Kasumi-1 (cell line): ENCODE measurements around the gene DIO3.

Experiments
- DNase-seq, 2 experiments: peaks; one replicate each; lab custom pipeline; 2025; lab: John Stamatoyannopoulos, UW

Gene DIO3

DNA sequence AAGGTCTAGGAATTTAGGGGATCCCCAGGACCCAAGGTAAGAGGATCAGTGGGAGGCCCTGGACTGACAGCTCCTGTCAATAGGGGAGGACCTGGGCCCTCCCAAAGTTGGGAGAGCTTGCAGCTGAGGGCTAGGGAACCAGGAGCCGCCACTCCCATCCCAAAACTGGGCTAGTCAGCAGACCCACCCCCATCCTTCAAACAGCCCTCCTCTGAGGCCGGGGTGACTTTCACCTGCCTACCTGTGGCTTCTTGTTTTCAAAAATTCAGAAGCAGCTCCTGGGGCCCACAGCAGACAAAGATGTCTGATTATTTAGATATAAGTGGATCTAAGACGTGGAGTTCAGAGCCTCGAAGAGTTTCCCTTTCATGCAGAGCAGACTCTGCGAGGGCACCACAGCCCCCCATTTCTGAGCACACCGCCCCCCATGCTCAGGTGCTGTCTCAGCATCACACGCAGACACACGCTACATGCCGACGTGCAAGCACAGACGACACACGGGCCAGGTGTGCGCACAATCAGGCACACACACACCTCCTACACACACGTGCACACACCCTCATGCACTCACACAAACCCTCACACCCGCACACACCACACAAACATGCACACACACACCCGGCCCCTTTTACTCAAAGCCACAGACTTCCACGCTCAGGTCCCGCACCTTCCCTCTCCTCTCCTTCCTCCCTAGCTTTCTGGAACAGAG, 21.9 kb downstream of the DIO3 start:
- DNase-seq: no peak

DNA sequence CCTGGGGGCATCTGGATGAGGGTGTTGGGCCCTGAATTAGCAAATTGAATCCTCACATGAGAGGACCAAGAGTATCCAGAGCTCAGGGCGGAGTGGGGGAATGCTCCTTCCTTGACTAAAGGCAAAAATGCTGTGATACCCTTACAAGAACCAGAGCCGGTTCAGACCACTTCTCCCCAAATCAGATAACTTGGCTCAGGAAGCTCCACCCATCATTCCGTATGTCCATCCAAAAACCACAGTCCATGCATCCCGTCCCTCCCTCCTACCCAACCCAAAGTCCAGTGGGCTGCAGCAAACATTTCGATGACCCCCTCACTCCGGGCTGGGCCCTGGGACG, 22.4 kb downstream of the DIO3 start:
- DNase-seq: no peak

DNA sequence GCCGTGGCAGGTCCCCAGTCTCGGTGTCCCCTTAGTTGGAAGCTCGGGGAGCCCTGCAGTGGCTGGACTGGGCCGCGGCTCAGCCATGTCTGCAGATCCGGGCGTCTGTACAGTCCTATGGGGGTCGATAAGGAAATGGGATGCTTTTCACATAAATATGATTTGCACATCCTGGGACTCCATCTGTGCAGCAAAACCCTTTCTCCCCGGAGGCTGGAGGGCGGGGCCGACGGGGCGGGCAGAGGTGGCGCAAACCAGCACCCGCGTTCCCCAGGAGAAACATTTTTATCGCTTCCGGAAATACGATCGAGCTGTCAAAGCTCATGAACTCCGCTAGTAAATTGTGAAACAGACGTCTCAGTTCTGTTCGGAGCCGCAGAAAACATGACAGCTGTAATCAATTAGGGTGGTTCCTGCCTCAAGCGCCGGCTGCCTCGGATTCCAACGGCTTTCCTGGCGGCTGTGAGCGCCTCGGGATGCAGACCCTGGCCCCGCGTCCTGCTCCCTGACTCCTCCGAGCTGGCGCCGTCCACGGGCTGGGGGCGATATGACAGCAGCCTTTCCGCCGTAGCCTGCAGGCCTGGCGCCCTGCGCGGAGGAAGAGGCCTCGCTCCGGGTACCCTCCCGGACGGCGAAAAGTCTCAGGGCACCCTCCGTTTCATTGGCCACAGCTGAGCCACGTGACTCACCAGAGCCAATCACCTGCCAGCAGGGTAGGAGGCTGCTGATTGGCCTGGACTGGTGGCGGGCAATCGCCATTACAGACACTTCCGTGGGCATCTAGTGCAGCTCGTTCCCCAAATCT, 23.0 kb downstream of the DIO3 start:
- DNase-seq: no peak

DNA sequence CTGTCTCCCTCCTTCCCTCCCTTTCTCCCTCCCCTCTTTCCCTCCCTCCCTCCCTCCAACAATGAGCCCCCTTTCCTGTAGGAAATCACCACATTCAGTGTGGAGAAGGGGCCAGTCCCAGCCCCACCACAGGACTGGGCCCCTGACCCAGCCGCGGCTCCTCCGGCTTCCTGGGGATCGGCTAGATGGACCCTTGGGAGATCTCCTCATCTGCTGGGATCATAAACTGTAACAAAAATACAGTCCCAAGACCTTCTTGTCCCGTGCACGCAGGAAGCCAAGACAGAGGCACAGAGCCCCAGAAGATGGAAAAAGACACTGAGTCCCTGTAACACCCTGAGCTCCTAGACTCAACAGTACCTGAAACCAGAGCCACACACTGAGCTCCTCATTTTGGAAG, 23.9 kb downstream of the DIO3 start:
- DNase-seq: no peak

DNA sequence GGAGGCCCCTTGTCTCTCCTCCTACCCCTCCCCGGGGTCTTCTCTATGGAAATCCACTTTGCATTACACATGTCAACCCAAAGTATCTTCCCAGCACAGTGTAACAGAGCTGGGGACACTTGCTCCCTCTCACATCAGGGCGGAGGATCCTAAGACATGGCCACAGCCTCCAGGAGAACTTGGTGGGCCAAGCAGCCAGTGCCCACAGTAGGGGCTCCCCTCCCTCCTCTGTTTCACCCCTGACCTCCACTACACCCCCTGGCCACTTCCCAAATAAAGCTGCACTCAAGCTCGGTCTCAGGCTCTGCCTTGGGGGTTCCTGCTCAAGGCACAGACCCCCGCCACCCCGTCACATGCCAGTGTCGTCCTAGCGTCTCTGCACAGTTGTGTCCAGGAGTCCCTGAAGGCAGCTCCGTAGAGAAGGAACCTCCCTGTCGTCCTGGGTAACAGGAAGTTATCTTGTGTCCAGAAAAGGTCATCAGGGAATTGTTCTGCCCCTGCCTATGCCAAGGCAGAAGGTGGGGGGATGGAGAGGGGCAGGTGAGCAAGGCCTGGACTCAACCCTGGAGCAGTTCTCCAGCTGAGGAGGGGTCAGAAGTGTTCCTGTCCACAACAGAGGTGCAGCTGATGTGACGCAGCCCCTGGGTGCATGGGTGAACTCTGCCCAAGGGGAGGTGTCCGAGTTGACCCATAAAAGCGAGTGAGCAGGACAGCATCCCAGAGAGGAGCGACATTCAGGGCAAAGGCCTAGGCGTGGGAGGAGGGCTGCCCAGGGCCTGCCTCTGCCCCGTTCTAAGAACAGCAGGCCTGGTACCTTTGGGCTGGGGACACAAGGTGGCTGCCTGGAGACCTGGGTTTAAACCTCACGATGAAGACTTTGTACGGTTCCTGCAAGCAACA, 25.5 kb downstream of the DIO3 start:
- no peak for DNase-seq

DNA sequence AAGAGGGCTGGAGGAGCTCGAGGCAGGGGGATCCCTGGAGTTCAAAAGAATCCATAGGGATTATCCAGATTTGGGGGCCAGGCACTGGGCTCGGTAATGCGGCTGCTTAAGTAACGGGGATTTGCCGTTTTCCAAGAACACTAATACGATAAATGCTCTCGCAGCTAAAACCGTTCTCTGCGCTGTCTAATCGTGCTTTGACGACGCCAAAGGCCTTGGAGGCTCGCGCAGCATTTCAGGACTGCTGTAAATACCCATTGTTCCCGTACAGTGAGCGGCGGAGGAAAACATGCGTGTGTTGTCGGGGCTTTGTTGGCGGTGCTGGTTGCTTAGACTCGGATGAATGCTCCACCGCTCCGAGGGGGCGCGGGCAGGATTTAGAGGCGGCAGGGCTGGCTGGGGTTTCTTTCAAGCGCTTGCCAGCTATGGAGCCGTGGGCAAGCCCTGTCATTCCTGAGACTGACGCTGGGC, 26.2 kb downstream of the DIO3 start:
- DNase-seq: no peak

DNA sequence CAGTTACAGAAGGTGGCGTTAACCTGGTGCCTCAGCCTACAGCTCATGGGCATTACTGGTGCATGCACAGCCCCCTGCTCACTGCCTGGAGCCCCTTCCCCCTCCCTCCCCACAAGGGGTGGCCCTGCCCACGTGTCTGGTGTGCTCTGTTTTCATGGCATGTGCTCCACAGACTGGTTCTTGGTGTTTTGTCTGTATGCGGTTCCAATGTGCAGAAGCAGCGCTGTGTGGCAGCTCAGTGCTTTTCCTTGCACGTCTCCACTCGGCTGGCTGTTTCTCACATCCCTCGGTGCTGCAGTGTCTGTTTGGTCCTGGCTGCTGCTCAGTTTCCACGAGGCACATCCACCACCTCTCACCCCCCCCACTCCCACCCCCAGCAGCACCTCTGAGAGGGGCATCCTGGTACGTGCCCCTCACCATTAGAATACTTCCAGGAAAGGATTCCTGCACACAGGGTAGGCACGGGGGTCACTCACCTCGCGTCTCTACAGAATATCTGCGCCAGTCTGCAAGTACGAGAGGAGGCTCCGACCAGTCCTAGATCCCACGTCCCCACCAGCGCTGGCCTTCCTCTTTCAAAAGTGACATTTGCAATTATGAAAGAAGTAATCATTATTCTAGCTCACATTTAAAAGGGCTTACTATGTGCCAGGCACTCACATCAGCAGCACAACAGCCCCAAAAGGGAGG, 27.1 kb downstream of the DIO3 start:
- DNase-seq: no peak

DNA sequence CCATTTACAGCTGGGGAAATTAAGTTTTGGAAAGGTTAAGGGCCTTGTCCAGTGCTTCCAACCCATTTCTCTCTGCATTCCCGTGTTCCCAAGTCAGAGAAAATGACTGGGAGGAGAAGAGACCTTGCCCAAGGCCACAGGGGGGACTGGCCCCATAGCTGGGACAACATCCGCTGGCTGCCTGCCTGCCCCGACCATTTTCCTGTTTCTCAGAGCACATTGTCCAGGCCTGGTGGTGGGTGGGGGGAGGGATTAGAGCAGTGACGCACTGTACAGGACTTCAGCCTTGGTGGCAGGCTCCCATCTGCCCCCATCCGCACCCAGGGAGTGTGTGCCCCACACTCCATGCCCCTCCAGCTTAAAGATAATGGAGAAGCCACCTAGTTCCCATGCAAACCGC, 27.7 kb downstream of the DIO3 start:
- no peak for DNase-seq

DNA sequence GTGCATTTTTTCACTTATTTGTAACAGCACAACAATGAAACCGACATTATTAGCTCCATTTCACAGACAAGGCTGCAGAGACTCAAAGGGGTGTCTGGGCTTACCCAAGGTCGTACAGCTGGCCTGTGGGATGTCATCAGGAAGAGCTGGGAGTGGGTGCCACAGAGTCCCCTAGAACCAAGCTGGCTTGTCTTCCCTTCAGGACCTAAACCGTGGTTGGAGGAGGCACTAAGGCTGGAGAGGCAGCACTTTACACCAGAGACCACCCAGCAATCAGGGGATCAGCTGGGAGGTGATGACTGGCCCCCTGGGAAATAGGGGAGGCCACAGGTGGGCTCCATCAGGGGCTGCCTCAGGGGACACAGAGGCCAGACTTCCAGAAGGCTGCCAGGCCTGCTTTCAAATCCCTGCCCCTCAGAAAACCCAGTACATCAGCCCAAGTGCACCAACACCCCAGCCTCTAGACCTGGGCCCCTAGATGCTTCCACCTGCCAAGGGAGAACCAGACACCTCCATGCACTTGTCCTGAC, 28.3 kb downstream of the DIO3 start:
- DNase-seq: no peak

DNA sequence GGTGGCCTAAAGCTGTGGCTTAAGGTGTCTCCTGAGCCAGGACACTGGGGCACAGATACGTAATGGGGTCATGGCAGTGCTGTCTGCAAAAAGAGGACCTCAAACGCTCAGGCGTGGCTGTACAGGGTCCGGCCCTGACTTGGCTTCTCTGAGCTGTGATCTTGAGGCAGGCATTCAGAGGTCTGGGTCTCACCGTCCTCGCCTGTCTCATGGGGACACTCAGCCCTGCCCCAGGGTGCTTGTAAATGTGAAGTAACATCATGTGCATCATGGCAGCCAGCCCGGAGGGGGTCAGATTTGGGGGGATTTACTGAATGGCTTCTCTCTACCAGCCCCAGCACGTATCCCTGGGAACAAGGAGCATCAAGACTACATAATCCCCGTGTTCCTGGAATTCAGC, 28.8 kb downstream of the DIO3 start:
- no peak for DNase-seq

DNA sequence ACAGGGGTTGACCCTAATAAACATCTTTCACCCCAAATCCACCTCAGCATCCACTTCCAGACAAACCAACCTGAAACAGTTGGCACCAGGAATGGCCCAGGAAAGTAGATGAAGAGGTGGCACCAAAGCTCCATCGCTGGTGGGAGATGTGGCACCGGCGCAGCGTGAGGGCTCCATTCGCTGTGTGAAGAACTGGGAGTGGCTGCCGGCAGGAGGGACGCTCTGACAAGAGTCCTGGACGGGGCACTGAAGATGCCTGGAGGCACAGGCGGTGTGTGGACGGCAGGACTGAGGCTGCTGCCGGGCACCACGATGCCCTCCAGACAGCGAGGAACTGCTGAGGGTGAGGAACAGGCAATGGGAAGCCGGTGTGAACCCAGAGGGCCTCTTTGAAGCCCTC, 29.3 kb downstream of the DIO3 start:
- no peak for DNase-seq

DNA sequence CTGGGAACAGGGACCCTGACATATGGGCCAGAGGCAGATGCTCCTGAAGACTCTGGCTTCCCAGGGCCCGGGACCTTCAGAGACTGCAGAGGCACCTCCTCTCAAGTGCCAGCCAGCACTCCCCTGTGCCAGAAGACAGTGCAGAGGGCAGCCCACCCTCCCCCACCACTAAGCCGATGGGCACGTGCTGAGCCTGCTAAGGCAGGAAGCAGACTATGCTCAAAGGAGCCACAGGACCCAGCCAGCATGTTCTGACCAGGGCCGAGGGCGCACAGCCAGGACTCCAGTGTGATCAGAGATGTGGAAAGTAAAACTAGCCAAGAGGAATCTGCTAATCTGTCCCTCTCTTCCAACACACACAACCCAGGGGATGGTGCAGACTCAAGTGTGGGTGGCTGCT, 29.8 kb downstream of the DIO3 start:
- no peak for DNase-seq

DNA sequence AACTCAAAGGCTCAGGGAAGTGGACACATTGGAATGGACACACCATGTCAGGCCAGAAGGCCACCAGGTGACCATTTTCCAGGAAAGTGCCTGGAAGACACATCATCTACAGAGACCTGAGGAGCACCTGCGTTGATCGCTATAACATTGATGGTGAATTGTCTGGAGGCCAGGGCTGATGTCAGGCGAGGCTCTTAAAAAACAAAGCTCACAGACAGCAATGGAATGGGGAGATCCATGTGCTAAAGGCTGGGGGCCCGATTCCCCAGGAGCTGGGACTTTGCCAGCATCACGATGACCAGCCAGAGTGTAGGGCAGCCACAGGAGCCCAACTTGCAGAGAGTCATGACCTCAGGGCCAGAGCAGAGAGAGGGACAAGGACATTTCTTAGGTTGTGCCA, 30.3 kb downstream of the DIO3 start:
- DNase-seq: no peak

DNA sequence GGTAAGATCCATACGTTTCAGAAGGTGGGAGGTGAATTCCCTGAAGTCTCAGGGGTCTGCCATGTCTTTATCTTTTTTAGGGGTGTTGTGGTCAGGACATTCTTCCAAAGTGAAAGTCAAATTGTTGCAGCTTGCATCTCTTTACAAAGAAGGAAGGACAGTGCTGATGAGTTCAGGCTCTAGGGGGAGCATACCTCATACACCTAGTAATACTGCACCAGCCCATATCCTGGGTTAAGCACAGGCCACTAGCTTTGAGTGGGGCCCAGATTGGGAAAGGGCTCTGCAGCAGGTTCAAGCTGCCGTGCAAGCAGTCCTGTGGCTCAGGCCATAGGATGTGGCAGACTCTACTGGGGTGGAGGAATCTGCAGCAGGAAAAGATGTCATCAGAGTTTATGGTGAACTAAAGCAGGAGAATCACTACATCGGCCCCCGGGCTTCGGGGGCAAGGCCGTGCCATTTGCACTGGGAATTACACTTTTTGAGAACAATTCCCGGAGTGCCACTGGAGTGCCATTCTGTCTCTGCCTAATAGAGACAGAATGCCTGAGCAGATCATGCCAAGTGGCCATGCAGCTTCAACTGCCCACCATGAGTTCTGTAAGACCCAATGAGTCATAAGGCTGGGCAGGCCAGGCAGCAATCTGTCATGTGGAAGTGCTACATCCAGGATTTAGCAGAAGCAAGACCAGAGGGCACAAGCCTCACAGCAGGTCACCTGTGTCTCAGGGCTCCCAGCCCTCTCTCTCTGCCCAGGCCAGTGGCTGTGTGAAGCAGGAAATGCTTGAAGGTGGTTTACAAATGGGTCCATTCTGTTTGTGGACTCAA, 32.3 kb downstream of the DIO3 start:
- no peak for DNase-seq

DNA sequence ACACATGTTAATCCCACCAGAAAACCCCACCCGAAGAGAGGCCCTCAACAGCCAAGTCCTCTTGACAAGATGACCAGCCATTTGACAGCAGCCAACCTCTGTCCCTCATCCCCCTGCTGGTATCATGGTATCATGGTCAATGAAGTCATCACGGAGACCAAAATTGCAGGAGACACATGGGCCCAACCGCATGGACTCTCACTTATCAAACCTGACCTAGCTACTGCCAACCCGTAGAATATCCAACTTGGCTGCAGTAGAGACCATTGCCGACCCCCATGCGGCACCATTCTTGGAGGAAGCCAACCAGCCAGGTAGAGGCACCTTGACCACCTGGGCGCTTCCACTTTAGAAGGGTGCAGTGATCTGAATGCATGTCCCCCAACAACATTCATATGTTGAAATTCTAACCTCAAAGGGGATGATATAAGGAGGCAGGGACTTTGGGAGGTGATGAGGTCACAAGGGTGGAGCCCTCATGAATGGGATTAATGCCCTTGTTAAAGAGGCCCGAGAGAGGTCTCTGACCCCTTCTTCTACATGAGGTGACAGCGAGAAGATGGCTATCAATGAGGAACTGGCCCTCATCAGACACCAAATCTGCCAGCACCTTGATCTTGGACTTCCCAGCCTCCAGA, 33.3 kb downstream of the DIO3 start:
- no peak for DNase-seq

DNA sequence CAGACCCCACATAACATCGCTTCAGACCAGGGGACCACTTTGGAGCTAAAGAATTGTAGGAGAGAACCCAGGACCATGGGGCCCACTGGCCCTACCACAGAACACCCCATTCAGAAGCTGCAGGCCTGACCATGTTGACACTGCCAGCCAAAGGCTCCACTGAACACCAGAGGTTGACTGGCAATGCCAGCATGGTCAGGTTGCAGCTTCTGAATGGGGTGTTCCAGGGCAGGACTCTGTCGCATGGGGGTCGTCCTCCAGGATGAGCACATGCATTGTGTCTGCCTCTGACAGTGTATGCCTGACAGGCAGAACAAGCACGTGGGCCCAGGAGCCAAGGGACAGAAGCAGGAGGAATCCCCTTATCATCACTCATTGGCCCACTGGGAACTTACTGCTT, 34.1 kb downstream of the DIO3 start:
- DNase-seq: no peak

DNA sequence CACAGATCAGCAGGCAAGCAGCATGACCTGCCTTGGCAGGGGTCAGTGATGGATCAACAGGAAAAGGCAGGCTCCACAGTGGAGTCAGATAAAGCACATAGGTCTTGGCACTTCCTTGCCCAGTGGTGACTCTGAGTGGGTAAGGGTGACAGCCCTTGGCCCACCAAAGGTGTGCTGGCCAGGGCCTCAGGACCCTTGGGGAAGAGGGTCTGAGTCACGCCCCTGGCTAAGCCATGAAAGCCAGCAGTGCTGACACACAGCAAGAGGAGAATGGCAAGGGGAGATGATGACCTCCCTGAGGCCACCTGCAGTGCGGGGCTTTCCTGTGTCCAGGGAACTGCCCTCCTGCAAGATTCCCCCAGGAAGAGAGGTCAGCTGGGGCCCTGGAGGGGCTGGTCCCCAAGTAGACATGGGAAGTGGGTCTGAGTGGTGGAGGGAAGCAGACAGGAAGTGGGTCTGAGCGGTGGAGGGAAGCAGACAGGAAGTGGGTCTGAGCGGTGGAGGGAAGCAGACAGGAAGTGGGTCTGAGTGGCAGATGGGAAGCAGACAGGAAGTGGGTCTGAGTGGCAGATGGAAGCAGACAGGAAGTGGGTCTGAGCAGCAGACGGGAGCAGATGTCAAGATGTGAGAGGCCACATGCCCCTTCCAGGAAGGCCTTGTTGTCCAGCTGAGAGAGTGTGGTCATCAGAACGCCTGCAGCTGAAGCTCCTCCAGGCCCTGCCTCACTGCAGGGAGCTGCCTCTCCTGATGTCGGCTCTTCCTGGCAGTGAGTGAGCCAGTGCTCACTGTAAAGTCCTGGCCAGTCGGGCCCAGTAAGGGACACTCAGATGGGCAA, 34.8 kb downstream of the DIO3 start:
- peak; percentile 65 to 86 for DNase-seq

DNA sequence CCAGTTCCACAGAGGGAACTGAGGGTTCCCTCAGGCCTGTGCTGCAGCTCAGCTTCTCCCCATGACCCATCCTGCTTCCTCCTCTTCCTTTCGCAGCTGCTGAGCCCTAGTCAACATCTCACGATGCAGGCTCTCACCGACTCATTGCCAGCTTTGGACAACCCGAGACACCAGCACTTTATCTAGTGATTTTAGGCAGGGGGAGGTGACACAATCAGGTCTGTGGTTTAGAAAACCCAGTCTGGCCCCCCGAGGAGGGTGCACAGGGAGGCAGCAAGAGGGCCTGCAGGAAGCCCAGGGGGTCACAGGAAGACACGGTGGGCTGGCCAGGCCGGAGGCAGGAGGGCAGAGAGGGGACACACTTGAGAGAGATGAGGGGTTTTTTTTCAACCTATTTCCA, 35.4 kb downstream of the DIO3 start:
- DNase-seq: peak; percentile 51 to 59

DNA sequence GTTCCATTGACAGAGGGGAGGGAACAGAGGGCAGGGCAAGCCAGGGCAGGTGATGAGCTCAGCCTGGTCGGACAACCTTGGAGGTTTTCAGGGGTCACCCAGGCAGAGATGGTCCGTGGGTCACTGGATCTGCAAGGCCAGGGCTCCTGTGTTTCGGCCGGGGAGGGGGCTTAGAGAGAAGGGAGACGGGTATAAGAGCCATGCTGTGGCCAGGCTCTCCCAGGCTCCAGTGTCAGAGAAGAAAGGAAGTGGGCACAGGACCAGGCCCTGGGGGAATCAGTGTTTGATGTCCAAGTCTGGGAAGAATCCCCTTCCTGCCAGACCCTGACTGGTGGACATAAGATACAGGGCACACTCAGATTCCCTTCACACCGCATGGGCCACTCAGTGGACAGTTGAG, 36.9 kb downstream of the DIO3 start:
- DNase-seq: no peak
